Stimulated activated CD4-positive, alpha-beta T cell treated with anti-CD3 and anti-CD28 coated beads, Interleukin-12 subunit alpha, Interleukin-12 subunit beta, amount 100 ng/mL, for 24 hours (primary cell): Measurements from ENCODE around the gene CNTN4.

Source experiments
- DNase-seq, 2 experiments: peaks; one replicate each; pipeline ENCODE4 v3.0.0-alpha.2; 2020; ENCODE audit warnings: low read depth in 2 of 2

Gene CNTN4

DNA sequence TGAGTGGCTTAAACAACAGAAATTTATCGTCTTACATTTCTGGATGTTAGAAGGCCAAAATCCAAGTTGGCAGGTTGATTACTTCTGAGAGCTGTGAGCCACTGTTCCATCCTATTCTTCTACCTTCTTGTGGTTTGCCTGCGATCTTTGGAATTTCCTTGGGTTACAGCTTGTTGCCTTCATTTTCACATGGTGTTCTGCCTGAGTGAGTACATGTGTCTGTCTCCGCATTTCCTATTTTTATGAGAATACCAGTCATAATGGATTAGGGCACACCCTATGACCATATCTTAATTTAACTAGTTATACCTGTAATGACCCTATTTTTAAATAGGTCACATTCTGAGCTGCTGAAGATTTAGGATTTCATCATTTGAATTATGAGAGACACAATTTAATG is 294.3 kb downstream of the CNTN4 start:
- no peak for DNase-seq

DNA sequence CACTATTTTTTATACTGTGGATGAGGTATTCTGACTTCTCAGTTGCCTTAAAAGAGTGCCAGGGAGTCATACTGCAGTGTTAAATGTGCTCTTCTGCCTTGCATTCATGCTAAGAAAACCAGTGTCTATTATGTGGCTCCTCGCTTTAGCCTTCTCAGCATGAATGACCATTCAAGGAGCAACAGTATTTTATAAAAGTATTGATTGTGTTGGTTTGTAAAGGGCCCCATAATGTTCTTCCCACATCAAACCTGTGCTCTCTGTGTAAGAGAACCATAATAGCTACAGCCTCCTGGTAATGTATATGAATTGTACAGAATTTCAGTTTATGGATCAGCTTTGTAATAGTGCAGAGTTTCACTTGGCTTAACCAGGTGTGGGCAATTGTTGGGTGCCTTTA is 316.4 kb downstream of the CNTN4 start:
- no peak for DNase-seq

DNA sequence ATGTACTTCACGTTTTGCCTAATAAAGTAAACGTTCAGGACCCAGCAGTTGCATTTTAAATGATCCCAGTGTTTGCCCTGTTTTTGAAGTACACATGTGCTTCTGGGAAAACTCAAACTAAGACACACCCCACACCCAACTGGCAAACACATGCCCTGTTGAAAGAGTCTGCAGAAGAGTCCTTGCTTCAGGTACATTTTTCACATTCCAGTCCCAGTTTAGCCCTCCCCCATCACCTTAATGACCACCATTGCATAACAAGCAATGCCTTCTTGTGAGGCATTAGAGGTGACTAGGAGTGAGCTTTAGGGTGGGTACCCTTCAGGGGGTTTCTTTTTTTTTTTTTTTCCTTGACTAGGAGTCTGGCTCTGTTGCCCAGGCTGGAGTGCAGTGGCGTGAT is 322.3 kb downstream of the CNTN4 start:
- no peak for DNase-seq

DNA sequence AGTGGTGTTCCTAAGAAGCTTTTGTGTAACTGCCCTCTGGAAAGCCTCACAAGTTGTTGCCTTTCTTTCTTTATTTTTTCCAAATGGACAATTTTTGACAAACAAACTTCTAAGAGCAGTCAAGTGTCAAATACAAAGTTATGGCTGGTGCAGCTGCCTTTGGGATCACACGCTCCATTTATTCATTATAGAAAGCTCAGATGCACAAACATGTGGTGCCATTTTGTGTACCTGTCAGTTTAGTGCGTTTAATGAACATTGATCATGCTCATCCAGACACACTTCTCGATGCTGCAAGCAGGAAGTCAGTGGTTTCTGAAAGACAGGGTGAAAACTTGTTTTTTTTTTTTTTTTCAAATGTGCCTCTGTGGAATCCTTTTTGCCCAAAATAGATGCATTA is 324.5 kb downstream of the CNTN4 start:
- no peak for DNase-seq

DNA sequence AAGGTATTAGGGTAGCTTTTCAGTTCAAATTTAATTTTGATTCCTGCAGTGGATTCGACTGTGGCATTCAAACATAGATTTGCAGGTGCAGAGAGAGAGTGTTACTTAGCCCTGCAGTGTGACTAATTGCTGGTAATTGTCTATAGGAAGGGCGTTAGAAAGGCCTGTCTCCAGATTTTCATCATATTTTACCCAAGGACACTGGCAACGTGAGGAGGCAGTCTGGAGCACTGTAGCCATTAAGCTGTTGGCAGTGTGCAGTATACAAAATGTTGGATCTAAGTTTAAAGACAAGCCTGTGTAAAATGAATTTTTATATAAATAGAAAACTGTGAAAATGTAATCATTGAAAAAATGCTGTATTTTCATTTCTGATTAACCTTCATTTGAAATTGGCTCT is 342.9 kb downstream of the CNTN4 start:
- no peak for DNase-seq

DNA sequence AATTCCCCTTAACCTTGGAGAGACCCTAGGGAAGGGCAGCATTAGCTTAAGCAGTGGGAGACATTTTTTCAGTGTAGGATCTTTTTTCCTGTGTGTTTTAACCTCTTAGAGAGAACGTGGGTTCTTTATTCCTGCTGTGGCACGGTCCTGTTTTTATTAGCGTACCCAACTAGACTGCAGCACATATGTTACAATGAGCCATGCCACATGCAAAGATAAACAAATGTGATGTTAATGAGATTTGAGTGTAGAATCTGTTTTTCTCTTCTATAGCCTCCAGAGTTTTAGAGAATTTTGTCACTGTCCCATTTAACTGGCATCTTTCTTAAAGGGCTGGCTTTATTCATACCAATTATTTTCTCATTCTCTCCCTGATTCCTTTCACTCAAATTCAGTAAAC is 347.5 kb downstream of the CNTN4 start:
- DNase-seq = no peak

DNA sequence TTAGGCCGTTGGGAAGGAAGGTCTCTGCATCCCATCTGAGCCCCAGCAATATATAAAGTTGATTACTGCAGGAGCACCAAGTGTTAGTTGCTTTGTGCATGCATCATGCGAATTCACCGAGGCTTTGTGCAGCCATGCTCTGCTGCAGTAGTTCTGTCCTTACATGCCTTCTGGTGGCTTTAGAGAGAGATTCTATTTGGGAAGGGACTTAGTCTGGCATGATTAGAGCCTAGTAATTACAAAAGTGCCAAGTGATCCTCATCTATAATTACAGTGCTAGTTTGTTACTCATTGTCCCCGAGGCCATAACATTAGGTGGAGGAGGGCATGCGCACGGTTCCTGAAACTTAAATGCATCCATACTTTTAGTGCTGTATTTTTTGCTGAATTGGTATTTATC is 353.6 kb downstream of the CNTN4 start:
- no peak for DNase-seq

DNA sequence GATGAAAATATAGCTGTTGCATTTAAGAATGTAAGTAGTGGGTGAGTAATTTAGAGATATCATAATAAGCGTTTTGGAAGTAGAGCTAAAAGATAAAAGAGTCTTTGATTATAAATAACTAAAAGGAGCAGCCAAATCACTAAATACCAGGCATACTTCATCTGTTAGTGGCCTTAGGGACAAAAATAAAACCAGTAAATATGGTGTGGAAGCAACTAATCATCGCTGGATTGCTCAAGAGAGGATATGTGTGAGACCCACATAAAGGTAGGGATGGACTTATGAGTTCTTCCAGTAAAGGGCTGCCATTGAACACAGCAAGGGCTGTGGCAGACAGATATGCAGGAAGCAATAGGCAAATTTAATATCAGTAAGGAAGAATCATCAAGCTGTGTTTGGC is 356.2 kb downstream of the CNTN4 start:
- DNase-seq = no peak

DNA sequence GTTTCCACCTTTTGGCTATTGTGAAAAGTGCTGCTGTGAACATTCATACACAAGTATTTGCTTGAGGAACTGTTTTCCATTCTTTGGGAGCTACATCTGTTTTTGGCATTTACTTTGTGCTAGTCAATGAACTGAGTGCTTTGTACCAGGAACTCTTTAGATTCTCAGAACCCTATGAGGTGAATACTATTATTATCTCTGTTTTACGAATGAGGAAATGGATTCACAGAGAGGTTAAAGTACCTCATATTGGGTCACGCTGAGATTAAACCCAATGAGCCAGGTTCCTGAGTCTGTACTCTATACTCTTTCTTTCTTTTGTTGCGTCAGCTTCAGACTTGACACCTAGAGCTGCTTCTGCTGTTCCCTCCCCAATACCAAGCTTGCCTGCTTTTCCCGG is 358.1 kb downstream of the CNTN4 start:
- no peak for DNase-seq

DNA sequence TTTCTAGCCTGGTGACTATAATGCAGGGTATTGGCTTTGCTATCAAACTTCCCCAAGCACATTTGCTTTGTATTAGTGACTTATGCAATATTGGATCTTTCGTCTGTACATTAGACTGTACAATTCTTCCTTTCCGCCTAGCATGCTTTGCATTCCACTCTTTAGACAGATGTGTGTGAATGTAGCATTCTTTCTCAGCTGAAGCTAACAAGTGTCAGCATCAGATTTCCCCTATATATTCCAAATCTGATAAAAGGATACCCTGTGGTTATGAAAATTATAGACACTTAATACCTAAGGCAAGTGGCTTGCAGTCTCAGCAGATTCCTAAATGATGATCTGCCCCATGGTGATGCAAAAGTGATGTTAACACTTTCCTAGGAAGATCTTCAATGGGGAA is 360.1 kb downstream of the CNTN4 start:
- no peak for DNase-seq

DNA sequence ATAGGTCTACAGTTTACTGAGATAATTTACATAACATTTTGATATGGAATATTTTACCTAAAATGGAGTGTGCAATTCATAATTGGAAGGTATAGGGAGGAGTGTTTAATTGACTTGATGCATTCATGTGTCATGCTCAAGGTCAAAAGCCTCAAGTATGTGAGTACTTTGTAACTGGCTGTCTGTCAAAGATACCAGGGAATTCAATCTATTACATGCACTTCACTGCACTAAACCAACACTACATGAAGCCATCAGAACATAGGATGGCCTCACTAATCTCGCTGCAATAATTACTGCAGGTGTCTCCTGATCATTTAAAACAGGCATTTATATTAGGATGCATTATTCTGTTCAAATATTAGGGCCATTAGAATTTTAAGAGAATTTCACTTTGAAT is 367.2 kb downstream of the CNTN4 start:
- DNase-seq = no peak

DNA sequence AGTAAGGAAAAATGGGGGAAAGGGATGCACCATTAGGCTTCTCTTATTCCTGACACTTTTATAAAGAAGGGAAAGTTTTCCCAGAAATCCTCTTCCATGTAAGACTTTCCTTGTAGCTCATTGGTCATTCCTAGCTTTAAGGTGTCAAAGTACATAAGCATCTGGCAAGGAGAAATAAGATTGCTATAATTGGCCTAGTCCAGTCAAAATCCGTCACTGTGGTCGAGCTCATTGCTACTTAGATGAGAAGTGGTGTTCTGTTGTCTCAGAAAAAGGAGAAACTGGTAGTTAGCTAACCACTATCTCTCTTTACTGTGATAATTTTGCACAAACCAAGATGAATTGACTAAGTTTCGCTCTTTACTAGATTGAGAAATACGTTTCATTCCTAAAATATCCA is 370.1 kb downstream of the CNTN4 start:
- no peak for DNase-seq

DNA sequence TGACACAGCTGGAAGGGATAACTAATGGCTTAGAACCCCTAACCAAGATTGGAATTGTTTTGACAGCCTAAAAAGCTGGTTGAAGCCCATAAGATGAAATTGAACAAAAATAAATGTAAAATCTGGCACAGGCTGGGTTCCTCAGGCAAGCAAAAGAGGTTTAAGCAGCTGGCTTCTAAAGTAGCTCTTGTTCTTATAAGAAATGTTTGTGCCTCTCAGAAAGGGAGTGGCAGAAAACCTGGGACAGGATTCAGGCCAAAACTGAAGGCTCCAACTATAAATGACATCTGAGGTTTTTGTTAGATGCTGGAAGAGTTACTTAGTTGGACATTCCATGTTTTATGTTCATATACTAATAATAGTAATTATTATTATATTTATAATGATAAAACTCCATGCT is 378.3 kb downstream of the CNTN4 start:
- DNase-seq = no peak

DNA sequence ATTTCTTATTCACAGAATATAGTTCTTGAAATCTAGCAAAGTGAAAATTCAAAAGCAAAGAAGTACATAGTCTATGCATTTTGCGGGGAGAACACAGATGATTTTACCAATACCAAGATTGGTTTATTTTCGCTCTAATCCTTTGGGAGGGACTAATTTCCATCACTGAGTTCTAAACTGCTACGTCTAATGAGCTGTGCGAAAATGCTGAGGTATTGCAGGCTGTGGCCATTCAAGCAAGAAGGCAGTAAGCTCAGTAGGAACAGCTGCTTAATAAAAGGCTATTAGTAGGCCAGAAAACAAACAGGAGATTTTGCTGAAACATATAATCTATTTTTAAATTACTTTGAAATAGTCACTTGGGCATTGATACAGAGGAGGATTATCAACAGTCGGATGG is 379.0 kb downstream of the CNTN4 start:
- DNase-seq = no peak

DNA sequence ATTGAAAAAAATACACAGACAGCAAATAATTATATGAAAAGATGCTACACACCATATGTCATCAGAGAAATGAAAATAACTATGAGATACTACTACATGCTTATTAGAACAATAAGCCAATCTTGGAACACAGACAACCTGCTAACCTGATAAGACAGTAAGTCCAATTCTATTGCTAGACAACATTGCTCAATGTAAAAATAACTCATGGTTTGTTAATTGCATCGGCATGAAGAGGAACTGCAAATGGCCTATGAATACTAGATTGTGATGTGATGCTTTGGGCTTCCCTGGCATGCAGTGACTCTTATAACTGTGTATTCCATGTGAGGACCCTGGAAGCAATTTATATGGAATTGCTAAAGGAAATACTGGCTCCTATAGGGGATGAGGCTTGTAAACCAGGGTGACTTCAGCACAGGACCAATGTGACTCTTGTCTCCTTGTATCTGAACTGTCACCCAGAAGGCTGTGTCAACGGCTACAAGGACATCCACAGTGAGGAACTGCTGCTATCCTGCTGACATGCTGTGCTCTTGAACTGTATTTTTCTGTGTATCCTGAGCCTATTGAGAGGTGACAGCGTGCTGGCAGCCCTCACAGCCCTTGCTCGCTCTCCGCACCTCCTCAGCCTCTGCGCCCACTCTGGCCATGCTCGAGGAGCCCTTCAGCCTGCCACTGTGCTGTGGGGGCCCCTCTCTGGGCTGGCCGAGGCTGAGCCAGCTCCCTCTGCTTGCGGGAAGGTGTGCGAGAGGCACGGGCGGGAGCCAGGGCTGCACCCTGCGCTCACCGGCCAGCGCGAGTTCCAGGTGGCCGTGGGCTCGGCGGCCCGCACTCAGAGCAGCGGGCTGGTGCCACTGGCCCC is 385.7 kb downstream of the CNTN4 start:
- no peak for DNase-seq

DNA sequence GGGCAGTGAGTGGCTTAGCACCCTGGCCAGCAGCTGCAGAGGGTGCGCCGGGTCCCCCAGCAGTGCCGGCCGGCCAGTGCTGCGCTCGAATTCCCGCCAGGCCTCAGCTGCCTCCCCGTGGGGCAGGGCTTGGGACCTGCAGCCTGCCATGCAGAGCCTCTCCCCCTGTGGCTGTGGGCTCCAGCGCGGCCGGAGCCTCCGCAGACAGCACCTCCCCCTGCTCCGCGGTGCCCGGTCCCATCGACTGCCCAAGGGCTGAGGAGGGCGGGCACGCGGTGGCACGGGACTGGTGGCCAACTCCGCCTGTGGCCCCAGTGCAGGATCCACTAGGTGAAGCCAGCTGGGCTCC is 386.3 kb downstream of the CNTN4 start:
- no peak for DNase-seq

DNA sequence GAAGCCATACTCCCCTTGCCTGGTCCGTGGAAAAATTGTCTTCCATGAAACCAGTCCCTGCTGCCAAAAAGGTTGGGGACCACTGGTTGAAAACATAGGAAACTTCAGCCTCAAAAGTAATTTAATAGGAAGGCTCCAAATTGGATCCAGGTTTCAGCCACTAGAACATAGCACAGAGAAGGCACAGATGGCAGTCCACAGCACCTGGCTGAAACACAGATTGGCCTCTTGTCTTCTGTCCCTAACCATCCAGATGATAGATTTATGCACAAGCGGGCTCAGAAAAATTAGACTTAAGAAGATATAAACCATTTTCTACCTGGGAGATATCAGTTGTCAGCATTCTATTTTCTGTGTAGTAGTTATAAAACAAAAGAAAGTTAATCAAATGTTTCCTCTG is 397.1 kb downstream of the CNTN4 start:
- DNase-seq = no peak

DNA sequence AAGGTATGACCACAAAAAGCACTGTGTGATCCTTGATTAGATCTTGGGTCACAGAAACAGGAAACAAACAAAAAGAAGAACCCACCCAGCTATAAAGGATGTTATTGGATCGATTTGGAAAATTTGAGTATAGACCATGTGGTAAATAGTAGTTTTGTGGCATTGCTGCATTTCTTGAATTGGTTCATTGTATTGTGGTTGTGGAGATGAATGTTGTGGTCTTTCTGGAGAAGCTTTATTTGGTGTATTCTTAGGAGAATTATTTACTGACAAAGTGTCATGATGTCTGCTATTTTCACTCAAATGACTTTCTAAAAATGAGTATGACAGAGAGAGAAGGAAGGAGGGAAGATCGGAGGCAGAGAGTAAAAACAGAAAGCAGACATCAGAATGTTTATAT is 406.2 kb downstream of the CNTN4 start:
- no peak for DNase-seq

DNA sequence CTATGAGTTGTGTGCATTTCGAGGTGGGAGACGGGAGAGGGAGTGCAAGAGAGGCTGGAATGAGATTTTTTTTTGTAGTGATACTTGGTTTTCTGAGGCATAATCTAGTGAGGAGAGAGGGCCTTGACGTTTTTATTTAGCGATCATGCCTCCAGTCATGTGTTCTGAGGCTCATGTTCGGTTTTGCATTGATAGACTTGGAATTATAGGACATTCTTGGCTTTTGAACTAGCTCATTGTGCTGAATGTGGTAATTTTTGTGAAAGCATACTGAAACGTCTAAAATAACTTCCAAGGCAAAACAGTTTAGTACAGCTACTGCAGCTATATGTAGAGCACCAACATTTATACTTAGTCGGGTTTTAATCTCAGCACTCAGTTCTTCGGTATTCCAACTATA is 408.1 kb downstream of the CNTN4 start:
- DNase-seq = no peak

DNA sequence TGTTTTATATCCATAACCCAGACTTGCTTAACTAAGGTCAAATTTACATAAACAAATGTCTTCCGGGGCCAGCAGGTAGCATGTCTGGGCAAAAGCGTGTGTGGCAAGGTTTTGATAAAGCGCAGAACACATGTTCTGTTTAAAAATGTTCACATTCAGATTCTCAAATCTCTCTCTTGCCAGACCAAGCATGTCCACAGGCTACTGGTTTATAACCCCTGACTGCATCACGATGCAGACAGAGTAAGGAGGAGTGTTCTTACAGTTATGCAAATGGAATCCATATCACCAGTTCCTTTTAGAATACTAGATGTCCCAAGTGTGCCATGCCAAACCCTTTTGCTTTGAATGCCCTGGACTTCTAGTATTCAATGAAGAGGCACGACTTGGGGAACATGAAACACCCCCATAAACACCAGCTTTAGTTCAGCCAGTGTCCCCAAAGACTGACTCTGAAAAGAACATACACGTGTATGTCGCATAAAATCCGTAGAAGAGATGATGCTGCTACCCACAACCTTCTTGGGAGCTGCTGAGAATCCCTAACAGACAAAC is 412.0 kb downstream of the CNTN4 start:
- DNase-seq = no peak

DNA sequence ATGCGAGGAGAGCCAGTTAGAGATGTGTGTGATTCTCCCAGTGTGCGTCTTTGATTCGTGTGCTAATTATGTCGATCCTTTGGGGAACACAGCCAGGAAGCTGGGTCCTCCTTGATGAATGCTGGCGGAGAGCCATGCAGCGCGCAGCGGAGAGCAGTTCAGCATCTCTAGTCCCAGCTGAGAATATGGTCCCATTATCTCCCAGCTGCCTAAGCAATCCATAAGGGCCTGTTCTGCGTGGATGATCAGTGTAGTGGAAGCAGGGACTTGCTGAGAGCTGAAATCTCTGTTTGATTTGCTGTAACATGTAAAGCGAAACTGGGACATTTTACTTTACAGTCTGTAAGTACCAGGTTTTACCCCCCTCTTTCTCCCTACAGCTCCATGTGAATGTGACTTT is 412.7 kb downstream of the CNTN4 start:
- no peak for DNase-seq

DNA sequence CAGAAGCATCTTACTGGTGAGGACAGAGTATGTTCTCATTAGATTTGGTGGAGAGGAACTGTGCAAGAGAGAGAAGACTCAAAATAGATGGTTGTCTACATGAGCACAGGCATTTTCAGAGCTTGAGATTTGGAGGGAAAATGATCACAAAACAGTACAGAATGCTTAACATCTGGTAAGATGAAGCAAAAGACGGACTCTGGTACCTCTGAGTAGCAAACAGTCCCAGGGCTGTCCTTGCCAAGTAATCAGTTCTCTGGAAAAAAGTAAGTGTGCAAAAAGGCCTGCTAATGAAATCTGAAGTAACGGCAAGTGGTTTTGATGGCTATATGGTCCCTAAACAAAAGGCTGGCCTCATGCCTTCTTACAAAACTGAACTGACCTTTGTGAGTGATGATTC is 414.2 kb downstream of the CNTN4 start:
- DNase-seq = no peak

DNA sequence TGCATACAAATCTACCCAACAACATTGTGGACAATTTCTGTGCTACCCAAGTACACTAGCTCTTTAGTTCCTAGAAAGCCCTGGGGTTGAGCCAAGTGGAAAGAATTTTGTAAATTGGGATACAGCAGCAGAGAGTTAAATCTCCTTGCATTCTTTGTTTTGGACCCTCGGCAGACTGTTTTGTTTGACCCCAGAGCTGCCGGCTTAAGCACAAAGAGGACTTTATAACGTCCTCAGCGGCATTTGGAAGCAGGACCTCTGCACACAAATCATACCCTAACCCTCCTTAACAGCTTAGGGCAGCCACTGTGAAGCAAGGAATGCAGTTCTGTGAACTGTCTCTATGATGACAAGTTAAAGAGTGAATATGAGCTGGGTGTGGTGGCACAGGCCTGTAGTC is 415.3 kb downstream of the CNTN4 start:
- no peak for DNase-seq
